Fibroblast of the aortic adventitia (primary cell): ENCODE data around the gene FSCN2. TPM values are rescaled to one million over a fixed set of nuclear protein-coding genes. Genes with fewer than 3 reads are reported as not detected.

ENCODE experiments used
- DNase-seq: peaks from one replicate; pipeline ENCODE4 v3.0.0-alpha.2; 2010; ENCODE audit warnings: low read depth
- H3K4me3 ChIP-seq: 2 replicates; pipeline ENCODE4 v1.5.1; 2011; ENCODE audit warnings: low read depth, mild to moderate bottlenecking, control low read depth, low read length, moderate library complexity
- total RNA-seq: library from RNA; depleted of rRNA; stranded (reverse); fragments of >200 nt; gene quantifications from 2 replicates; pipeline ENCODE4 v1.2.3, GENCODE V29; 2012; ENCODE audit warnings: low replicate concordance
- TF ChIP-seq, protein P1 (sequence below): IDR thresholded peaks from 2 replicates; pipeline ENCODE4 v1.5.1; 2011; ENCODE audit warnings: mild to moderate bottlenecking, low read length, control low read depth, inconsistent platforms; ENCODE audit not compliant: insufficient read depth

The FSCN2 gene
- total RNA-seq, 1 donor: 1.3 TPM

- no peak overlapping the region for H3K4me3 ChIP-seq
- DNase-seq: no peak
- TF ChIP-seq, protein P1, sequence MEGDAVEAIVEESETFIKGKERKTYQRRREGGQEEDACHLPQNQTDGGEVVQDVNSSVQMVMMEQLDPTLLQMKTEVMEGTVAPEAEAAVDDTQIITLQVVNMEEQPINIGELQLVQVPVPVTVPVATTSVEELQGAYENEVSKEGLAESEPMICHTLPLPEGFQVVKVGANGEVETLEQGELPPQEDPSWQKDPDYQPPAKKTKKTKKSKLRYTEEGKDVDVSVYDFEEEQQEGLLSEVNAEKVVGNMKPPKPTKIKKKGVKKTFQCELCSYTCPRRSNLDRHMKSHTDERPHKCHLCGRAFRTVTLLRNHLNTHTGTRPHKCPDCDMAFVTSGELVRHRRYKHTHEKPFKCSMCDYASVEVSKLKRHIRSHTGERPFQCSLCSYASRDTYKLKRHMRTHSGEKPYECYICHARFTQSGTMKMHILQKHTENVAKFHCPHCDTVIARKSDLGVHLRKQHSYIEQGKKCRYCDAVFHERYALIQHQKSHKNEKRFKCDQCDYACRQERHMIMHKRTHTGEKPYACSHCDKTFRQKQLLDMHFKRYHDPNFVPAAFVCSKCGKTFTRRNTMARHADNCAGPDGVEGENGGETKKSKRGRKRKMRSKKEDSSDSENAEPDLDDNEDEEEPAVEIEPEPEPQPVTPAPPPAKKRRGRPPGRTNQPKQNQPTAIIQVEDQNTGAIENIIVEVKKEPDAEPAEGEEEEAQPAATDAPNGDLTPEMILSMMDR: no peak
These were observed 20.9 kb downstream of the FSCN2 start for GRCh38 chr17:81549031-81549557.

GRCh38 chr17:81549826-81550225, 21.6 kb downstream of the FSCN2 start:
- DNase-seq: no peak
- H3K4me3 ChIP-seq: no peak overlapping the region
- TF ChIP-seq, protein P1: no peak

DNA sequence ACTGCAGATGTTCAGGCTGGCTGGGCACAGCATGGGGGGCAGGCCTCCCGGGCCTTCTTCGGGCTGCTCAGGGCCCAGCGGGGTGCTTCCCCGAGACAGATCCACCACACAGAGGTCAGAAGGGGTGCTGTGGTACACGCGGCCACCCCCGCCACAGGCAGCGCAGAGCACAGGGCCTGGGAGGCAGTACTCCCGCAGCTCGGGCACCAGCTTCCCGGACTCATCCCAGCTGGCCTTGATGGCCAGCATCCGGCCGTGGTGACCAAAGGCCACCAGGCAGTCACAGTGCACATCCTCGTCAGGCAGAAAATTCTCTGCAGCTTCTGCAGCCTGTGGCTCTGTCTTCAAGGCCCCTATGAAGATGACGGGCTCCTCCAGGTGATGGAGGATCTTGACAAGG, 22.1 kb downstream of the FSCN2 start:
- DNase-seq: no peak
- no peak overlapping the region for H3K4me3 ChIP-seq
- TF ChIP-seq, protein P1: no peak

GRCh38 chr17:81550830-81551457, 22.8 kb downstream of the FSCN2 start:
- TF ChIP-seq, protein P1: no peak
- no peak for DNase-seq

GRCh38 chr17:81551458-81552243, 23.5 kb downstream of the FSCN2 start:
- TF ChIP-seq, protein P1: no peak
- no peak for DNase-seq
- peak overlapping the region; percentile 92 for H3K4me3 ChIP-seq

More at GRCh38 chr17:81550830-81551457, 22.8 kb downstream of the FSCN2 start:
- peak overlapping the region; percentile 92 for H3K4me3 ChIP-seq

DNA sequence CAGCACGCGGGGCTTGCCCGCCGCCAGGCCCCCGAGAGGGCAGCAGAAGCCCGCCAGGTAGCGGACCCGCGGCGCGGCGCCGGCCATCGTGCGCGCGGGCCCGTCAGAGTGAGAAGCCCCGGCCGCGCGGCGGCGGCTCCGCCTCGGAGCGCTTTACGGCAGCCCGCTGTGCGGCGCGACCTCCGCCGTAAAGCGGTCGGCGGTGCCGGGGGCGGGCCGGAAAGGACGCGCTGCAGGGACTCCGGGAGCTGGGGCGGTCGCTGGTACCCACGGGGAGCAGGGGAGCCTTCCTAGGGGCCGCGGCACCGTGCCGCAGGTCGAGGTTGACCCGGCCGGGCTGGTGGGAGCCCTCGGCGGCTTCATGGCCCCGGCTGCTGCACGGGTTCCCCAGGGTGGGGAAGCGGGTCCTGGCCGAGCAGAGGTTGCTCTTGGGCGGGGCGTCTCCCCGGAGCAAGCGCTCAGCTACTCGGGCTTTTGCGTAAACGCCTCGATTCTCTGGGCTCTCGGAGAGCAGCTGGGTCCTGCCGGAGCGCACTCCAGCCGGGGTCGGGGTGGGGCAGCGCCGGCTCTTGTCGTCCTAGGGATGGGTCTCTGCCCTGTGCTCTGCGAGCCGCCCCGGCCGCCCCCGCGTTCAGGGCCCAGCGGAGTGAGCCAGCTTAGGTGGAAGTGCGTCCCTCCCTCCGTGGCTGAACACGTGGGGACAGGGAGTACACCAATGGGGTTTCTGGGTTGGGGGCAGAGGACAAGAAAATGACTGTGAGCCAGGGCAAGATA, 24.3 kb downstream of the FSCN2 start, which contains the start of gene FAAP100:
Gene FAAP100 (minus strand): TSS at position 110 of the 774 bp plus-strand sequence. CDS start 23 bp downstream, at position 87.
- TF ChIP-seq, protein P1: no peak
- peak; percentile 68 for DNase-seq
- peak within 1 kb of the TSS; percentile 92 for H3K4me3 ChIP-seq
